ENCODE measurements around the gene CEP112.

The CEP112 gene

DNA sequence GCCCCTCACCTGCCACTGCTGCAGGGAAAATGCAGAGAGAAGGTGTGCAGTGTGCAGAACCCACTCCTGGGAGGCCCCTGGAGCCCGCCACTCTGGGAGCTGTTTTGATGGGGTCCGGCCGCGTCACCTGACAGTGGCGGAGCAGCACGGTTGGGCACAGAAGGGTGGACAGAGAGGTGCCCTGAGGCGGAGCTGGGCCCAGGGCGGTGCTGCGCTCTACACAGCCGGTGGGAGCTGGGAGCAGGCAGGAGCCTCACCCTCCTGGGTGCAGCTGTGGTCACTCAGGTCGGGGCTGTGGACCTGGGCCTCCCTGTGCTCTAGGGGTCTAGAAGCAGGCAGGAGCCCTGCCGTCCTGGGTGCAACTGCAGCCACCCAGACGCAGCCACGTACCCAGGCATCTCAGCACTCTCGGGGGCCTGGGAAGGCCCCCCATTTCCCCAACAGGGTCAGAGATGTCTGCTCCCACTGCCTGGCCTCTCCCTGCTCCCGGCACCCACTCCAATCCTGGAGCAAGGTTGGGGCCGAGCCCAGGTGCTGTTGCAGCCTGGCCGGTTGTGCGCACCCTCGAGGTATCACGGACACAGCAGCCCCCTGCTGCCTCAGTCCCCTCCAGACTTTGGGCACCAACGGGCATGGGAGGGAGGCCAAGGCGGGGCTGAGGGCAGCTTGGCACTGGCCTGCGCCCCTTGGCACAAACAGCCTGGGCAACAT is 326.1 kb downstream of the CEP112 start:
- TF ChIP-seq, protein P1, sequence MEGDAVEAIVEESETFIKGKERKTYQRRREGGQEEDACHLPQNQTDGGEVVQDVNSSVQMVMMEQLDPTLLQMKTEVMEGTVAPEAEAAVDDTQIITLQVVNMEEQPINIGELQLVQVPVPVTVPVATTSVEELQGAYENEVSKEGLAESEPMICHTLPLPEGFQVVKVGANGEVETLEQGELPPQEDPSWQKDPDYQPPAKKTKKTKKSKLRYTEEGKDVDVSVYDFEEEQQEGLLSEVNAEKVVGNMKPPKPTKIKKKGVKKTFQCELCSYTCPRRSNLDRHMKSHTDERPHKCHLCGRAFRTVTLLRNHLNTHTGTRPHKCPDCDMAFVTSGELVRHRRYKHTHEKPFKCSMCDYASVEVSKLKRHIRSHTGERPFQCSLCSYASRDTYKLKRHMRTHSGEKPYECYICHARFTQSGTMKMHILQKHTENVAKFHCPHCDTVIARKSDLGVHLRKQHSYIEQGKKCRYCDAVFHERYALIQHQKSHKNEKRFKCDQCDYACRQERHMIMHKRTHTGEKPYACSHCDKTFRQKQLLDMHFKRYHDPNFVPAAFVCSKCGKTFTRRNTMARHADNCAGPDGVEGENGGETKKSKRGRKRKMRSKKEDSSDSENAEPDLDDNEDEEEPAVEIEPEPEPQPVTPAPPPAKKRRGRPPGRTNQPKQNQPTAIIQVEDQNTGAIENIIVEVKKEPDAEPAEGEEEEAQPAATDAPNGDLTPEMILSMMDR (IDR thresholded peaks at IDR 0.05; ENCODE audit: low read depth, low read length): no peak
- Histone ChIP-seq H3K4me3 (ENCODE audit: low read depth, low read length) (no peak overlapping the region), H3K27me3 (ENCODE audit: insufficient read depth, low read depth, severe bottlenecking) (no peaks in the 10 kb centered on the region), H3K27ac (no peak overlapping the region), H3K9me3 (ENCODE audit: severe bottlenecking) (no peaks in the 10 kb centered on the region), H3K36me3 (no peaks in the 10 kb centered on the region)
- no peak for DNase-seq

DNA sequence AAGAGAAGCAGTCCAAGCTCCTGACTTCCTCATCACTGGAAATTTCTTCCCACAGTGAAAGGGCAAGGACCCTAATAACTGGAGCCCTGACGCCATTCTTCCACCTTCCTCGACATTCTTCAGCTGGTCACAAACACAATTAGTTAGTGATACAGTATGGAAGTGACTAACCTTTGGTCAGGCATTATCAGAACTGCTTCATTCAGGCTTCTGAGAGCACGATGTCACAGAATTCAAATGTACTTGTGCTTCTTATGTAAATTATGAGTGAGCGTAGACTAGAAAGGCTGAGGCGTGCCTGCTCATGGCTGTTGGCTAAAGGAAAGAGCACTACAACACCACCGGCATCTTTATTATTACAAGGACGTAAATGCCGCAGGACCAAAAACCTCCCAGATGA is 327.5 kb downstream of the CEP112 start:
- H3K27ac ChIP-seq: no peak overlapping the region
- TF ChIP-seq, protein P1 (IDR thresholded peaks at IDR 0.05; ENCODE audit: low read depth, low read length): no peak
- H3K4me3 ChIP-seq (ENCODE audit: low read depth, low read length): no peak overlapping the region
- no peaks in the 10 kb centered on the region for H3K27me3 ChIP-seq (ENCODE audit: insufficient read depth, low read depth, severe bottlenecking)
- no peaks in the 10 kb centered on the region for H3K36me3 ChIP-seq
- H3K9me3 ChIP-seq (ENCODE audit: severe bottlenecking): no peaks in the 10 kb centered on the region
- DNase-seq: no peak

DNA sequence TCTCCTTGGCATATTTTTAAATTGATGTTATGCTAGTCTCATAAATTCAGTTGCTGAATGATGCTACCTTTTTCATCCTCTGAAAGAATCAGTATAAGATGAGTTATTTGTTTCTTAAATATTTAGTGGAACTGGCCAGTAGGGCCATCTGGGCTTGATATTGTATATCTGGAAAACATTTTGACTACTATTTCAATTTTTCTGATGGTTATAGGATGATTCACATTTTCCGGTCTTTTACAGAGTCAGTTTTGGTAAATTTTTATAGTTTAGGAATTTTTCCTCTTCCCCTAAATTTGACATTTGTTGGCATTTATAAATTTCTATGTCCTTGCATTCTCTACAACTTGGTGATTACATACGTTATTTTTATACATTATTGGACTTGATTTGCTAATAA is 334.2 kb downstream of the CEP112 start:
- no peak overlapping the region for H3K4me3 ChIP-seq (ENCODE audit: low read depth, low read length)
- DNase-seq: no peak
- TF ChIP-seq, protein P1 (IDR thresholded peaks at IDR 0.05; ENCODE audit: low read depth, low read length): no peak
- no peaks in the 10 kb centered on the region for H3K27me3 ChIP-seq (ENCODE audit: insufficient read depth, low read depth, severe bottlenecking)
- H3K36me3 ChIP-seq: no peaks in the 10 kb centered on the region
- no peaks in the 10 kb centered on the region for H3K9me3 ChIP-seq (ENCODE audit: severe bottlenecking)
- H3K27ac ChIP-seq: no peak overlapping the region

DNA sequence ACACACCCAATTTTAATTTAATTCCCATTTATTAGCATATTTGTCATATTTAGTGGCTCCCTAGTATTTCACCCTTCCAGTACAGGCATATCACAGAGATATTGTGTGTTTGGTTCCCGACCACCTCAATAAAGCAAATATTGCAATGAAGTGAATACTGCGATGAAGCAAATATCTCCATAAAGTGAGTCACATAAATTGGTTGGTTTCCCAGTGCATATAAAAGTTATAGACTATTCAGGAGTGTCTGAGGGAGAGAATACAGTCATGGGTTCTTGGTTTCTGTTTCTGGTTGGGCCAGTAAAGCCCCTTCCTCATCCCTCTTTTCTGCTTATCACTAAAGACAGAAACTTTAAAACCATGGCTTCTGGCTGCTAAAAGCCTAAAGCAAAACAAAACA is 335.1 kb downstream of the CEP112 start:
- no peak for DNase-seq
- Histone ChIP-seq H3K27ac (no peak overlapping the region), H3K36me3 (no peaks in the 10 kb centered on the region)

DNA sequence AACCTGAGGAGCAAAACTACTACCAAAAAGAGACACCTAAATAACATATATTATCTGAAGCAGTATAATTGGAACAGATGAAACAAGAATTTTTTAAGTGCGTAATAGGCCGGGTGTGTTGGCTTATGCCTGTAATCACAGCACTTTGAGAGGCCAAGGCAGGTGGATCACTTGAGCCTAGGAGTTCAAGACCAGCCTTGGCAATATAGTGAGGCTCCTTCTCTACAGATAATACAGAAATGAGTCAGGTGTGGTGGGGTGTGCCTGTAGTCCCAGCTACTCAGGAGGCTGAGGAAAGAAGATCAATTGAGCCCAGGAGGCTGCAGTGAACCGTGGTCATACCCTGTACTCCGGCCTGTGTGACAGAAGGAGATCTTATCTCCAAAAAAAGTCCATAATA is 336.3 kb downstream of the CEP112 start:
- Histone ChIP-seq H3K27me3 (ENCODE audit: insufficient read depth, low read depth, severe bottlenecking) (no peaks in the 10 kb centered on the region), H3K27ac (no peak overlapping the region), H3K4me3 (ENCODE audit: low read depth, low read length) (no peak overlapping the region), H3K9me3 (ENCODE audit: severe bottlenecking) (no peaks in the 10 kb centered on the region), H3K36me3 (no peaks in the 10 kb centered on the region)
- DNase-seq: no peak
- TF ChIP-seq, protein P1 (IDR thresholded peaks at IDR 0.05; ENCODE audit: low read depth, low read length): no peak

More for the DNA sequence above, 335.1 kb downstream of the CEP112 start:
- TF ChIP-seq, protein P1 (IDR thresholded peaks at IDR 0.05; ENCODE audit: low read depth, low read length): no peak
- Histone ChIP-seq H3K9me3 (ENCODE audit: severe bottlenecking) (no peaks in the 10 kb centered on the region), H3K27me3 (ENCODE audit: insufficient read depth, low read depth, severe bottlenecking) (no peaks in the 10 kb centered on the region), H3K4me3 (ENCODE audit: low read depth, low read length) (no peak overlapping the region)

DNA sequence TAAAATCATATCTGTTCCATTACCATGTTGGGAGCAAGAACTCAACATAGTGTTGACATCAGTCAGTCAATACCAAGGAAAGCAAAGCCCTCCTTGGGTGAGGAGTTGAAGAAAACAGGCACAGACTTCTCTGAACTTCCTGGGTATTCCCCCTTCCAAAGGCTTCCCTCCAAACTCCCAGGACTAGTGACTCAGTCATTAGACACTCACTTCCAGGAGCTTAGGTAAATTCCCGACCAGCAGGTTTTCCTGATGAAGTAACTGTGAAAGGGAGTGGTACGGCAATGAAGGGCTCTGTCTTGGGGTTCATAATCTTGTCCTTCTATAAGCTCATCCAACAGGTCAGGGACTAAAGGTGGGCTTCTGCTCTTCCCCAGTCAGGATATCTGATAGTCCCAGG is 336.7 kb downstream of the CEP112 start:
- Histone ChIP-seq H3K9me3 (ENCODE audit: severe bottlenecking) (no peaks in the 10 kb centered on the region), H3K27me3 (ENCODE audit: insufficient read depth, low read depth, severe bottlenecking) (no peaks in the 10 kb centered on the region), H3K27ac (no peak overlapping the region), H3K36me3 (no peaks in the 10 kb centered on the region), H3K4me3 (ENCODE audit: low read depth, low read length) (no peak overlapping the region)
- TF ChIP-seq, protein P1 (IDR thresholded peaks at IDR 0.05; ENCODE audit: low read depth, low read length): no peak
- DNase-seq: no peak
